Ovary (tissue), 9 donors: ENCODE data around the gene NCAM1. TPM values are rescaled to one million over a fixed set of nuclear protein-coding genes. Genes with fewer than 3 reads are reported as not detected.

Source experiments
- DNase-seq, 5 donors: peaks; one replicate each; pipeline ENCODE4 v3.0.0-alpha.2; 2019 to 2020
- H3K27ac ChIP-seq, 2 donors: fragments of 200-600 bp; one replicate each; pipeline versions ENCODE4 v1.5.1 to v1.8.0; 2019 to 2022
- H3K27me3 ChIP-seq: fragments of 200-600 bp; one replicate; pipeline ENCODE4 v1.8.0; 2022
- H3K36me3 ChIP-seq: fragments of 200-600 bp; sonication (generic); one replicate; pipeline ENCODE4 v1.5.1; 2019
- H3K4me1 ChIP-seq: one replicate; pipeline ENCODE4 v1.8.1; 2013; ENCODE audit warnings: mild to moderate bottlenecking, moderate library complexity; ENCODE audit not compliant: insufficient read depth
- H3K4me3 ChIP-seq: fragments of 200-600 bp; sonication (generic); one replicate; pipeline ENCODE4 v1.5.1; 2017
- H3K9me3 ChIP-seq, 2 donors: fragments of 200-600 bp in 1 of 2; sonication (generic) in 1 of 2; one replicate each; pipeline versions ENCODE4 v1.5.1 to v1.8.1; 2013 to 2019; ENCODE audit warnings: mild to moderate bottlenecking in 1 of 2, moderate library complexity in 1 of 2
- CTCF ChIP-seq, 3 donors: fragments of 450-650 bp in 2 of 3; fragments of 200-600 bp in 1 of 3; IDR thresholded peaks; one replicate each; pipeline versions ENCODE4 v1.5.1 to v1.8.0; 2016 to 2022; ENCODE audit warnings: antibody characterized with exemption in 3 of 3, mild to moderate bottlenecking in 1 of 3
- EP300 ChIP-seq: sonication (generic); formaldehyde crosslinking; IDR thresholded peaks from one replicate; pipeline ENCODE4 v1.6.1; 2017; ENCODE audit warnings: antibody characterized with exemption
- POLR2A ChIP-seq: fragments of 450-650 bp; IDR thresholded peaks from one replicate; pipeline ENCODE4 v1.6.1; 2017; ENCODE audit warnings: antibody characterized with exemption, mild to moderate bottlenecking, moderate library complexity
- WGBS, 3 donors: extraction: QIAGEN DNeasy Blood & Tissue Kit in 1 of 3; methylation state at CpG; one replicate each; pipeline versions ENCODE4 v1.1.5 to v1.1.7; 2013 to 2017; 5-methylcytosine and 5-hydroxymethylcytosine counted together
- intact Hi-C, 4 donors: fragments of 100-400 bp; cut with DNase I; formaldehyde crosslinking; loops; one replicate each; pipeline versions ENCODE4 v1.11.0 to v1.15.1; 2022 to 2023
- polyA plus RNA-seq, 2 donors: library from polyadenylated mRNA; stranded (reverse); fragments of 200-250 nt in 1 of 2; fragments of 350-450 nt in 1 of 2; fragmentation: Illumina TruSeq in 1 of 2; extraction: RNeasy Lipid Tissue Mini Kit (QIAGEN cat#74804) in 1 of 2; gene quantifications; one replicate each; pipeline ENCODE4 v1.2.3, GENCODE V29; 2013 to 2014
- total RNA-seq, 7 donors: library from RNA; depleted of rRNA in 2 of 7; stranded (reverse); fragments of >200 nt in 2 of 7; fragmentation: NEBNext Ultra II Directional in 3 of 7; extraction: Animal tissue kit (Norgen Biotek cat#: 25700) in 3 of 7; gene quantifications; one replicate each; pipeline versions ENCODE4 v1.1.0 to v1.2.4, GENCODE V29; 2016 to 2023
- donor health status: DM: no; HTN: no; CAD: no; lungs with moderate emphysema.
- donor health status: DM: no; HTN: no; CAD: no.
- donor health status: Bipolar disorder and iron deficiency.
- donor health status: DM: yes; HTN: yes; CAD: no.
- donor health status: DM: no; HTN: no; CAD: no.
- donor health status: DM: yes; HTN: yes; CAD: no.

NCAM1 gene
- total and polyA plus RNA-seq, 9 donors, result 23.0 to 194 (median 106) TPM

GRCh38 chr11:113287801-113288200, 326.6 kb downstream of the NCAM1 start:
- TF ChIP-seq CTCF (IDR thresholded peaks at IDR 0.05), result no peak
- TF ChIP-seq EP300, result no peak
- TF ChIP-seq POLR2A, result no peak
- H3K27ac ChIP-seq, result no peak overlapping the region
- no peak overlapping the region for H3K4me3 ChIP-seq
- no peaks in the 10 kb centered on the region for H3K27me3 ChIP-seq
- DNase-seq, result no peak
- H3K9me3 ChIP-seq, result no peaks in the 10 kb centered on the region
- no peaks in the 10 kb centered on the region for H3K36me3 ChIP-seq
- no peaks in the 10 kb centered on the region for H3K4me1 ChIP-seq
- 34 to 50% (median 42%) methylated on average over 3 of the region's 3 CpGs for WGBS, 3 donors
- intact Hi-C loops, result loop anchor here in 2 of 4 donors (5.0 to 10.0 kb wide), 3 partner anchors 700 to 1000 kb away; no protein-coding TSS in a partner anchor

GRCh38 chr11:113288286-113288863, 327.2 kb downstream of the NCAM1 start:
- 83 to 89% (median 88%) methylated on average over 6 of the region's 6 CpGs for WGBS, 3 donors
- intact Hi-C loops, result loop anchor here in 2 of 4 donors (5.0 to 10.0 kb wide), 3 partner anchors 701 to 1001 kb away; no protein-coding TSS in a partner anchor
- no peak for TF ChIP-seq POLR2A
- no peaks in the 10 kb centered on the region for H3K36me3 ChIP-seq
- no peaks in the 10 kb centered on the region for H3K4me1 ChIP-seq
- H3K4me3 ChIP-seq, result no peak overlapping the region
- no peaks in the 10 kb centered on the region for H3K27me3 ChIP-seq
- no peak overlapping the region for H3K27ac ChIP-seq
- no peaks in the 10 kb centered on the region for H3K9me3 ChIP-seq
- DNase-seq, result no peak

- Histone ChIP-seq H3K27ac (no peak overlapping the region), H3K27me3 (no peaks in the 10 kb centered on the region), H3K36me3 (no peaks in the 10 kb centered on the region), H3K4me3 (no peak overlapping the region), H3K4me1 (no peaks in the 10 kb centered on the region), H3K9me3 (no peaks in the 10 kb centered on the region)
- WGBS, 3 donors, result 49 to 59% (median 58%) methylated on average over 10 of the region's 10 CpGs
- DNase-seq, result peak; percentile 42 to 82 (median 64)
- peak; percentile 78 to 87 (median 82) for TF ChIP-seq CTCF (IDR thresholded peaks at IDR 0.05)
- no peak for TF ChIP-seq POLR2A
- intact Hi-C loops, result loop anchor here in 3 of 4 donors (5.0 to 10.0 kb wide), 5 partner anchors 702 to 1075 kb away; no protein-coding TSS in a partner anchor
Measured at GRCh38 chr11:113289431-113290187, 328.4 kb downstream of the NCAM1 start.

- intact Hi-C loops, result loop anchor here in 2 of 4 donors (10.0 kb wide), 2 partner anchors 709 to 1079 kb away; no protein-coding TSS in a partner anchor
- H3K36me3 ChIP-seq, result no peaks in the 10 kb centered on the region
- no peak for TF ChIP-seq CTCF (IDR thresholded peaks at IDR 0.05)
- TF ChIP-seq EP300, result no peak
- H3K27me3 ChIP-seq, result no peaks in the 10 kb centered on the region
- 70 to 90% (median 85%) methylated on average over 5 of the region's 5 CpGs for WGBS, 3 donors
- H3K9me3 ChIP-seq, result no peaks in the 10 kb centered on the region
- no peak overlapping the region for H3K27ac ChIP-seq
- peaks cover 6% of the 10 kb centered on the region for H3K4me1 ChIP-seq
- DNase-seq, result no peak
- H3K4me3 ChIP-seq, result no peak overlapping the region
Measured at GRCh38 chr11:113293936-113294335, 332.7 kb downstream of the NCAM1 start.

- Histone ChIP-seq H3K4me3 (no peak overlapping the region), H3K36me3 (no peaks in the 10 kb centered on the region), H3K4me1 (peaks cover 6% of the 10 kb centered on the region), H3K27ac (no peak overlapping the region), H3K27me3 (no peaks in the 10 kb centered on the region), H3K9me3 (no peaks in the 10 kb centered on the region)
- 56 to 71% (median 66%) methylated on average over 7 of the region's 7 CpGs for WGBS, 3 donors
- intact Hi-C loops, result loop anchor here in 2 of 4 donors (10.0 kb wide), 2 partner anchors 711 to 1081 kb away; no protein-coding TSS in a partner anchor
- DNase-seq, result no peak
- TF ChIP-seq CTCF (IDR thresholded peaks at IDR 0.05), result no peak
- TF ChIP-seq EP300, result no peak
- no peak for TF ChIP-seq POLR2A
Measured at GRCh38 chr11:113295993-113296392, 334.8 kb downstream of the NCAM1 start.
